ENCODE measurements around the gene KCNT2. TPM values are rescaled to one million over a fixed set of nuclear protein-coding genes. Genes with fewer than 3 reads are reported as not detected.

Gene KCNT2
- 10 to 100 TPM in 2 of 4 donors, 1 to 10 TPM in 2; 6.5 to 25.1 (median 10.0) TPM for total RNA-seq

GRCh38 chr1:196608390-196609369, at the start of gene KCNT2:
TSS of gene KCNT2 (minus strand) at chr1:196608440. CDS start at chr1:196608309, 131 bp downstream.
- H3K27ac ChIP-seq: peak within 1 kb of the TSS; percentile 70 to 89 (median 86)
- no peaks in the 10 kb centered on the region for H3K36me3 ChIP-seq
- WGBS, 2 donors (ENCODE audit: low coverage in 1 of 2): 0% methylated on average over 9 to 18 of the region's 43 CpGs
- H3K4me3 ChIP-seq: peak within 1 kb of the TSS; percentile 54 to 60
- H3K9me3 ChIP-seq: no peaks in the 10 kb centered on the region
- TF ChIP-seq EP300 (IDR thresholded peaks at IDR 0.05) (no peak), CTCF (IDR thresholded peaks at IDR 0.05) (peak in 3 of 4 experiments; percentile 21 to 39 (median 25)), POLR2A (IDR thresholded peaks at IDR 0.05) (peak; percentile 9 to 21)
- H3K4me1 ChIP-seq: peaks cover 0 to 47% (median 3%) of the 10 kb centered on the region in 3 donors
- no peaks in the 10 kb centered on the region for H3K27me3 ChIP-seq
- ATAC-seq: peak; percentile 87

GRCh38 chr1:196655494-196655893, 47.3 kb upstream of the KCNT2 start:
- Histone ChIP-seq H3K4me1 (peaks cover 0 to 9% (median 3%) of the 10 kb centered on the region in 3 donors), H3K9me3 (no peaks in the 10 kb centered on the region), H3K27ac (no peak overlapping the region), H3K27me3 (no peaks in the 10 kb centered on the region), H3K4me3 (no peak overlapping the region), H3K36me3 (no peaks in the 10 kb centered on the region)
- no peak for ATAC-seq
- TF ChIP-seq POLR2AphosphoS5 (IDR thresholded peaks at IDR 0.05) (no peak), EP300 (IDR thresholded peaks at IDR 0.05) (no peak), POLR2A (IDR thresholded peaks at IDR 0.05) (no peak), CTCF (IDR thresholded peaks at IDR 0.05) (no peak)
- 76 to 88% methylated on average over 2 to 3 of the region's 3 CpGs for WGBS, 2 donors (ENCODE audit: low coverage in 1 of 2)

- Histone ChIP-seq H3K27me3 (no peaks in the 10 kb centered on the region), H3K36me3 (no peaks in the 10 kb centered on the region), H3K27ac (no peak overlapping the region), H3K4me3 (peak overlapping the region in 1 of 2 donors; percentile 34), H3K9me3 (no peaks in the 10 kb centered on the region), H3K4me1 (peaks cover 0 to 7% (median 3%) of the 10 kb centered on the region in 3 donors)
- WGBS, 2 donors (ENCODE audit: low coverage in 1 of 2): 78 to 85% methylated on average over 3 of the region's 3 CpGs
- ATAC-seq: no peak
- TF ChIP-seq CTCF (IDR thresholded peaks at IDR 0.05) (no peak), POLR2A (IDR thresholded peaks at IDR 0.05) (no peak), POLR2AphosphoS5 (IDR thresholded peaks at IDR 0.05) (no peak), EP300 (IDR thresholded peaks at IDR 0.05) (no peak)
These were observed 46.8 kb upstream of the KCNT2 start for GRCh38 chr1:196655071-196655470.

GRCh38 chr1:196654271-196654670, 46.0 kb upstream of the KCNT2 start:
- Histone ChIP-seq H3K9me3 (no peaks in the 10 kb centered on the region), H3K27ac (peak overlapping the region in 1 of 4 donors; percentile 34), H3K4me3 (peak overlapping the region; percentile 19 to 34), H3K4me1 (peaks cover 0 to 7% (median under 1%) of the 10 kb centered on the region in 3 donors), H3K27me3 (no peaks in the 10 kb centered on the region), H3K36me3 (no peaks in the 10 kb centered on the region)
- TF ChIP-seq POLR2AphosphoS5 (IDR thresholded peaks at IDR 0.05) (no peak), CTCF (IDR thresholded peaks at IDR 0.05) (no peak), POLR2A (IDR thresholded peaks at IDR 0.05) (no peak), EP300 (IDR thresholded peaks at IDR 0.05) (no peak)
- WGBS, 2 donors (ENCODE audit: low coverage in 1 of 2): 58 to 59% methylated on average over 2 of the region's 2 CpGs
- no peak for ATAC-seq

Data from gastroesophageal sphincter (tissue), 4 donors.